Neural progenitor cell (in vitro differentiated cells): ENCODE data around the gene CDC42. TPM values are rescaled to one million over a fixed set of nuclear protein-coding genes. Genes with fewer than 3 reads are reported as not detected.

ENCODE experiments used
- DNase-seq: peaks from one replicate; pipeline ENCODE4 v3.0.0-alpha.2; 2016; ENCODE audit warnings: low spot score
- H2AFZ ChIP-seq: fragments of 200-600 bp; sonication (generic); replicated peaks from 2 replicates; pipeline ENCODE4 v1.6.1; 2016; ENCODE audit warnings: antibody characterized with exemption
- H3F3A ChIP-seq: fragments of 200-600 bp; sonication (generic); 2 replicates; pipeline ENCODE4 v1.6.1; 2016; ENCODE audit warnings: antibody characterized with exemption, low read depth
- H3K27ac ChIP-seq: fragments of 200-600 bp; sonication (generic); 2 replicates; pipeline ENCODE4 v1.5.1; 2016; ENCODE audit warnings: mild to moderate bottlenecking
- H3K27me3 ChIP-seq: fragments of 200-600 bp; sonication (generic); 2 replicates; pipeline ENCODE4 v1.6.1; 2016; ENCODE audit warnings: mild to moderate bottlenecking, moderate library complexity
- H3K36me3 ChIP-seq: fragments of 200-600 bp; sonication (generic); 2 replicates; pipeline ENCODE4 v1.5.1; 2016
- H3K4me1 ChIP-seq: fragments of 200-600 bp; sonication (generic); 2 replicates; pipeline ENCODE4 v1.6.1; 2016; ENCODE audit warnings: mixed run types
- H3K4me2 ChIP-seq: fragments of 200-600 bp; sonication (generic); 2 replicates; pipeline ENCODE4 v1.6.1; 2016
- H3K4me3 ChIP-seq: fragments of 200-600 bp; sonication (generic); 2 replicates; pipeline ENCODE4 v1.5.1; 2016
- H3K79me2 ChIP-seq: fragments of 200-600 bp; sonication (generic); 2 replicates; pipeline ENCODE4 v1.6.1; 2016; ENCODE audit warnings: low read depth
- H3K9ac ChIP-seq: fragments of 200-600 bp; sonication (generic); 2 replicates; pipeline ENCODE4 v1.6.1; 2016
- H3K9me3 ChIP-seq: fragments of 200-600 bp; sonication (generic); 2 replicates; pipeline ENCODE4 v1.5.1; 2016; ENCODE audit warnings: low read depth
- H4K20me1 ChIP-seq: fragments of 200-600 bp; sonication (generic); 2 replicates; pipeline ENCODE4 v1.6.1; 2016; ENCODE audit warnings: low read depth
- H3K27ac Mint-ChIP-seq: 3 replicates; pipeline ENCODE4 v1.8.0; 2021; ENCODE audit warnings: mixed read lengths
- H3K27me3 Mint-ChIP-seq: 2 replicates; pipeline ENCODE4 v1.8.0; 2022; ENCODE audit warnings: low read depth, mild to moderate bottlenecking, inconsistent platforms, moderate library complexity, mixed read lengths; ENCODE audit not compliant: insufficient read depth
- H3K36me3 Mint-ChIP-seq: 3 replicates; pipeline ENCODE4 v1.8.0; 2021; ENCODE audit warnings: mixed read lengths
- H3K4me1 Mint-ChIP-seq: 3 replicates; pipeline ENCODE4 v1.8.0; 2021; ENCODE audit warnings: mixed read lengths
- H3K4me3 Mint-ChIP-seq: 3 replicates; pipeline ENCODE4 v1.8.0; 2021; ENCODE audit warnings: mild to moderate bottlenecking, moderate library complexity, mixed read lengths
- H3K9me3 Mint-ChIP-seq: 3 replicates; pipeline ENCODE4 v1.8.0; 2020; ENCODE audit warnings: mixed read lengths
- CTCF ChIP-seq: fragments of 200-600 bp; sonication (generic); IDR thresholded peaks from 2 replicates; pipeline ENCODE4 v1.5.1; 2017; ENCODE audit warnings: antibody characterized with exemption, mild to moderate bottlenecking
- EZH2 ChIP-seq: fragments of 200-600 bp; sonication (generic); IDR thresholded peaks from 2 replicates; pipeline ENCODE4 v1.6.1; 2017; ENCODE audit warnings: antibody characterized with exemption, mild to moderate bottlenecking, moderate library complexity
- EZH2phosphoT487 ChIP-seq: fragments of 200-600 bp; sonication (generic); IDR thresholded peaks from 2 replicates; pipeline ENCODE4 v1.6.1; 2017; ENCODE audit warnings: antibody characterized with exemption
- total RNA-seq: library from RNA; depleted of rRNA; stranded (reverse); fragments of >200 nt; gene quantifications from 2 replicates; pipeline ENCODE4 v1.2.3, GENCODE V29; 2015; ENCODE audit warnings: low replicate concordance

CDC42 gene
- total RNA-seq, 1 donor from 2014 or later = 348 TPM

GRCh38 chr1:22101199-22101598 is 48.7 kb downstream of the CDC42 start:
- Histone ChIP-seq H4K20me1 (peaks cover 52% of the 10 kb centered on the region), H3K9ac (no peak overlapping the region), H3F3A (peaks cover 10% of the 10 kb centered on the region), H3K27ac (no peak overlapping the region), H3K4me2 (no peak overlapping the region), H2AFZ (no peak overlapping the region), H3K36me3 (no peaks in the 10 kb centered on the region), H3K4me1 (no peaks in the 10 kb centered on the region), H3K4me3 (no peak overlapping the region), H3K9me3 (no peaks in the 10 kb centered on the region), H3K27me3 (no peaks in the 10 kb centered on the region), H3K79me2 (peaks cover 4% of the 10 kb centered on the region)
- no peaks in the 10 kb centered on the region for H3K9me3 Mint-ChIP-seq
- H3K36me3 Mint-ChIP-seq = peaks cover 16% of the 10 kb centered on the region
- no peak overlapping the region for H3K27ac Mint-ChIP-seq
- TF ChIP-seq EZH2 (no peak), CTCF (no peak), EZH2phosphoT487 (no peak)
- no peak for DNase-seq
- peaks cover 3% of the 10 kb centered on the region for H3K27me3 Mint-ChIP-seq
- H3K4me1 Mint-ChIP-seq = peaks cover 2% of the 10 kb centered on the region
- no peak overlapping the region for H3K4me3 Mint-ChIP-seq

GRCh38 chr1:22101995-22102394 is 49.5 kb downstream of the CDC42 start:
- H3K36me3 Mint-ChIP-seq = peaks cover 14% of the 10 kb centered on the region
- Histone ChIP-seq H4K20me1 (peaks cover 60% of the 10 kb centered on the region), H3K79me2 (peaks cover 11% of the 10 kb centered on the region), H3K4me2 (no peak overlapping the region), H3F3A (peaks cover 10% of the 10 kb centered on the region), H2AFZ (no peak overlapping the region), H3K27me3 (no peaks in the 10 kb centered on the region), H3K4me3 (no peak overlapping the region), H3K36me3 (no peaks in the 10 kb centered on the region), H3K4me1 (no peaks in the 10 kb centered on the region), H3K9ac (no peak overlapping the region), H3K9me3 (no peaks in the 10 kb centered on the region), H3K27ac (no peak overlapping the region)
- DNase-seq = no peak
- H3K27me3 Mint-ChIP-seq = peaks cover 3% of the 10 kb centered on the region
- H3K4me3 Mint-ChIP-seq = no peak overlapping the region
- no peak for TF ChIP-seq CTCF
- TF ChIP-seq EZH2 = no peak
- no peak for TF ChIP-seq EZH2phosphoT487
- H3K4me1 Mint-ChIP-seq = peaks cover 2% of the 10 kb centered on the region
- H3K27ac Mint-ChIP-seq = no peak overlapping the region
- no peaks in the 10 kb centered on the region for H3K9me3 Mint-ChIP-seq

GRCh38 chr1:22102746-22103145 is 50.2 kb downstream of the CDC42 start:
- no peak overlapping the region for H3K27ac ChIP-seq
- no peak for DNase-seq
- H3K4me1 ChIP-seq = no peaks in the 10 kb centered on the region
- Mint-ChIP-seq H3K9me3 (no peaks in the 10 kb centered on the region), H3K4me3 (no peak overlapping the region), H3K27me3 (peaks cover 3% of the 10 kb centered on the region), H3K27ac (no peak overlapping the region), H3K36me3 (peaks cover 10% of the 10 kb centered on the region), H3K4me1 (peaks cover 2% of the 10 kb centered on the region)
- no peak overlapping the region for H2AFZ ChIP-seq
- no peak overlapping the region for H3K4me3 ChIP-seq
- H3F3A ChIP-seq = peaks cover 10% of the 10 kb centered on the region
- no peaks in the 10 kb centered on the region for H3K27me3 ChIP-seq
- peaks cover 64% of the 10 kb centered on the region for H4K20me1 ChIP-seq
- TF ChIP-seq CTCF (no peak), EZH2 (no peak), EZH2phosphoT487 (no peak)
- H3K9ac ChIP-seq = no peak overlapping the region
- H3K4me2 ChIP-seq = no peak overlapping the region
- H3K79me2 ChIP-seq = peaks cover 14% of the 10 kb centered on the region
- no peaks in the 10 kb centered on the region for H3K36me3 ChIP-seq
- H3K9me3 ChIP-seq = no peaks in the 10 kb centered on the region
